GM19455 (cell line): Measurements from ENCODE around the gene DLG5.
A peak's percentile ranks its signal among the peaks of the same experiment; 100 is the strongest.

Source experiments
- ATAC-seq: cut with Tn5 transposase; IDR thresholded peaks from one replicate; pipeline ENCODE4 v1.9.1; 2021; ENCODE audit not compliant: unreplicated experiment

Gene DLG5

DNA sequence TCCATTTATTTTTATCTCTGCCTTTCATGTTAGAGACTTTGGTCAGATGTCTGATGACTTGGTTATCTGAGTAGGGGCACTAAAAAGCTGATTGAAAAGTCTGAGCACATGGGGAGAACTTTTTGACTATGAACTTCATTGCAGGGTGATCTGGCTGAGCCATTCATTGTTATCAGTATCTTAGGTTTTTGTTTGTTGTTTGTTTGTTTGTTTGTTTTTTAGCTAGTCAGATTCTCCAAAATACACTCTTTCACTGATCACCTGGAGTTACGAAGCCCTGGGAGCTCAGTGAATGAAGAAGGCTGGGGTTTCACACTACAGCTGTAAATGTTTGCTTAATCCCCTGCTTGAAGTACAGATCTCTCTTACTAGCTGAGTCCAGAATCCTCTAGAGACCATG, 28.6 kb upstream of the DLG5 start:
- ATAC-seq = no peak

DNA sequence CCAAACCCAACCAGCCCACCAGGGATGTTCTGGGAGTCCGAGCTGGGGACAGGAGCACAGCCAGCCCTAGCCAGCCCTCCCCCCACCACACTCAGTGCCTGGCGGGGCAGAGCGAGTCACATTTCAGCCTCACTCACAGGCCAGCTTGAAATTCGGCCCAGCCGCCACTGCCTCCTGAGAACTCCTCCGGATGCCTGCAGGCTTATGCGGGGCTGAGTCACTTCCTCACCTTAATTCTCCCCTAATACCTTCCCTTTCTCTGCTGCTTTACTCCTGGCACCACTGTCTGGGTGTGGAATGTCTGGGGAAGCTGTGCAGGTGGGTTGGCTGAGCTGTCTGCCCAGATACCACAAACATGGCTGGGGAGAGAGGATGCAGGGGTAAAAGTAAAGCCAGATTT, 22.6 kb upstream of the DLG5 start:
- ATAC-seq = no peak

DNA sequence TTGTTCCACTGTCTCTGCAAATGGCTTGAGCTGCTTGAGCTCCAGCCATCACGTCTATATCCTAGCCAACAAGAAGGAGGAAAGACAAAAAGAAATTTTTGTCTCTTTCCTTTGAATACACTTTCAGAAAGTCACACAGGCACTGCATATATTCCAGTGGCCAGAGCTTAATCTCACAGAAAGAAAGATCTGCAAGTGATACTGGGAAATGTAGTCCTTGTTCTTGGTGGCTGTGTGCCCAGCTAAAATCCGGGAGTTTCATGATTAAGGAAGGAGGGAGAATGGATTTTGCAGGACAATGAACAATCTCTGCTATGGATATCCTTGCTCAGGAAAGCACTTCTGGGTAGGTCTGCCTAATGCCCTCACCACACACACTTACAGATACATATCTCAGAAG, 19.5 kb upstream of the DLG5 start:
- ATAC-seq = no peak

DNA sequence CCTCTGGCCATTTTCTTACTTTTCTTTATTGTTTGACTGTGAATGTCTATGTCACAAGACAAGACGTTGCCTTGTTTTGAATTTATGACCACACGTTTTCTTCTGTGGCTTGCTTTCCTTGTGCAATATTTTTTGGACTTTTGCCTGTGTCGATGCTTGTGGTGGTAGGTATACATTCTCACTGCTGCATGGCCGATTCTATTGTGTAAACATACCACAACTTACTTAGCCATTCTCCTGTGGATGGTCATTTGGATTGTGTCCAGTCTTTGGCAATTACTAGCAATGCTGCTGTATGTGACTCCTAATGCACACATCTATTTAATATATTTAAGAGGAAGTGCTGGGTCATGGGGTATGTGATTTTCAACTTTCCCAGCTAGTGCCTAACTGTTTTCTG, 18.0 kb upstream of the DLG5 start:
- no peak for ATAC-seq

DNA sequence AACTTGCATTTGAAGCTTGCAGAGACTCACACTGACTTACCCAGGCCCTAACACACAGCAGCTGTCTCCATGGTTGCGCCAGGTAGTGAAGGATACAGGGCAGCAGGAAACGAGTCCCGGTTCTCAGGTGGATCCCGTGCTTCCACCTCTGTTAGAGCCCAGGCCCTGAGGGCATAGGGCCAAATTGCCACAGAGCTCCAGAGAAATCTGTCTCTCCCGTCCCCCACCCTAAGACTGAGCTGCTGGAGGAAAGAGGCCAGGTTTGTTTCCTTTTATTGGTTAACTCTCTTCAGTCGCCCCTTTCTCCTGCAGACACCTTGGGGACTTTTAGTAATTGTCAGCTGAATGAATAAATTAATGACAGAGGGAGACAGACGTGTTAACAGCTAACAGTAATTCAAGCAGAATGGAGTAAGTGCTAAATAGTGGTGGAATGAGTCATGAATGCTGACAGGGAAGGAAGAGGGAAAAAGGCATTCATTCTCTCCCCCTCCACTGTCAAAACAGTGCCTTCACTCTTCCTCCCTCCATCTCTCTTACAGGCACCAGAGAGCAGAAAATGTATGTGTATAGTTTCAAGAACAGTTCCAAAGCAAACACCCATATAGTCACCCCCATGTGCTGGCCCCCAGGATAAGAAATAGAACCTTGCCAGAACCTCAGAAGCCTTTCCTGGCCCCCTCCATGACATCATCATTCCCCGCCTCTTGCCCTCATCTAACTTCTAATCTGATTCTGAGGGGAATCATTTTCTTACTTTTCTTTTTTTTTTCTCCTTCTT, 16.8 kb upstream of the DLG5 start:
- ATAC-seq = no peak

DNA sequence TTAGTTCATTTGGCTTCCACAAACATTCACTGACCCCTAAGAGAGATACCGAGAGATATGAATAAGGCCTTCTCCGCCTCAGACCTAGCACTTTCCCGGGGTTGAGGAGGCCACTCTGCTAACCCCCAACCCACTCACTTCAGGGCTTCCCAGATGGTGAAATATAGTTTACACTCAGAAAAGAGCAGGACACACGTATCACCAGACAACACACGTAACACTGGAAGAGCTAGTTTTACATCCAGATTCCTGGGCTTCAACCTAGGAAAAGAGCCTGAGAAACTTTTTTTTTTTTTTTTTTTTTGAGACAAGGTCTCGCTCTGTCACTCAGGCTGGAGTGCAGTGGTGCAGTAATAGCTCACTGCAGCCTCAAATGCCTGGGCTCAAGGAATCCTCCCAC, 15.2 kb upstream of the DLG5 start:
- ATAC-seq = no peak

DNA sequence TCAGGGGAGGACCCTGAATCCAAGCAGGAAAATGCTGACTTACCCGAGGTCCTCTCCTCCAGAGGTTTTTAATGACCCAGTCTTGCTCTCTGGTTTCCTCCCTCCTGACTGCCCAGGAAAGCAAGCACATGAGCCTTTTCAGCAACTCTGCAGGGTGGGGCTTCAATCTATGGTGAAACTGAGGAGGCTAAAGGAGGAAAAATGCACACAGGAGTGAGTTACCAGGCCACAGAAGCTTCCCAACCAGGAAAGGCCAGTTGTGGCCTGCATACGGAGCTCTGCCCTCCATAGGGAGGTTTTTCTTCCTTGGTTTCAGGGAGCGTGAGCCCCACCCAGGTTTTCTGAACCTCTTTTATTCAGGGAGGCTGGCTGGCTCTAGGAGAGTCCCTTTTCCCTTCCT, 14.1 kb upstream of the DLG5 start:
- ATAC-seq = no peak

DNA sequence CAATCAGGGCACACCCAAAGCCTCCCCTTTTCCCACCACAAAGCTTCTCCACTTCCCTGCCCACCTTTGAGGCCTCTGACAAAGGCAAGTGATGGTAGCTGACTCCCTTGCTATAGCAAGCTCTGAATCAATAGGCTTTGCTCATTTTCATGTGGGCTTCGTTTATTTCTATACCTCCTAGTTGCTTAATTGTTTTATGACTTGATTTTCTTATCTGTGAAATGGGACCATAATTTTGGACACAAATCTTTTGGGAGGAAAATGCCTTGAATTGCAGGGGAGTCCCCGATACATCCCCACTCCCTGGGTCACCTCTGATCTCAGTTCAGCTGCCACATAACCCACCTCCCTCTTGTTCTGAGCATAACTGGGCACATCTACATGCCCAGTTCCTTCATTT, 13.7 kb upstream of the DLG5 start:
- no peak for ATAC-seq

DNA sequence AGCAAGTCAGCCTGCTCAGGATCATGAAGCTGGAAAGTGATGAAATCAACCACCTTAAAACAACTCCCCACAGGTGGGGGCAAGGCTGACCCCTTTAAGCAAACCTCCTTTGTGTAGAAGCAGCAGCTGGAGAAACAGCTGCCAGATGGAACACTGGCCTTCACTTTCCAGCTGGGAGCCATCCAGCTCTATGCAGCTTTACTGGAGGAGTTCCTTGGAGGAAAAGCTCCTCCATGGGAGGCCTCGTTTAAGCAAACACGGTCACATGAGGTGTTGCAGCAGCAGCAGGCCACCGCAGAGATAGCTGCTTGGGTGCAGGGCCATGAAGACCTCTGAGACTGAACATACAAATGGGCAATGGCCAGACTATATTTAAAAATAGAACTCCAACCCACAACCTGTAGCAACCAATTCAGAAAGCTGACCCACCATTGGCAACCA, 13.0 kb upstream of the DLG5 start:
- ATAC-seq = no peak

DNA sequence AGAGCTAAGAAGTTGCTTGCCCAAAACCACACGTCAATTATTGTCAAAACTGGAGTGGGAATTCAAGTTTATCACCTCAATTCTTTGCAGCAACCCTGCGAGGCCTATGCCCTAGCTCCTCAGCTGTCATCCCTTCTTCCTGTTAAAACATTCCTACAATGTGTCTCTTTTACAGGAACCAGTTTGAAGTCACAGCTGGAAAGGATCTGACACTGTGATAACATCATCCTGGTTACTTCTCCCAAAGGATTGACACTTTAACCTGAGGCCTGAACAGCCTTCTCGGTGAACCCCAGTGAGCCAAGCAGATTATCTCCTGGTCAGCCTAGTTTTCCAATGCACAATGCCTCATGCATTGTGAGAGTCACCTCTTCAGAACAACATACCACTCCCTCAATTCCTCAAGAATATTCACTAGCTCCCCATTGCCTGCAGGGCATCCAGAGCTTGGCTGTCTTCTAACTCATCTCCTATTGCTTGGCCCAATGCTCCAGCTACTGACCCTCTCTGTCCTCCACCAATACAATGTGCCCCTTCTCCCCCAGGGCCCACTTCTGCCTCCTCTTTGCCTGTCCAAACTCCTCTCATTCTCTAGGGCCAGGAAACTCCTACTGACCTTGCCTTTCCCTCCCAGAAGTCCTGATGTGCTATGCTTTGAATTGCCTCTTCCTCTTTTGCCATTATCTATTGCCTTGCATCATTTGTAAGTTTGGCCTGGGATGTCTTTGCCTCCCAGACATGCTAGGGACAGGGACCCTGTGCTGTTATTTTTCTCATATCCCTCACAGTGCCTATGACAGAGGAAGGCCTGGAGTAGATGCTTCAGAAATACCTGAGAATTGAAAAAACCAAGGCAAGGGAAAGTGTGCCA, 10.4 kb upstream of the DLG5 start:
- ATAC-seq = no peak

DNA sequence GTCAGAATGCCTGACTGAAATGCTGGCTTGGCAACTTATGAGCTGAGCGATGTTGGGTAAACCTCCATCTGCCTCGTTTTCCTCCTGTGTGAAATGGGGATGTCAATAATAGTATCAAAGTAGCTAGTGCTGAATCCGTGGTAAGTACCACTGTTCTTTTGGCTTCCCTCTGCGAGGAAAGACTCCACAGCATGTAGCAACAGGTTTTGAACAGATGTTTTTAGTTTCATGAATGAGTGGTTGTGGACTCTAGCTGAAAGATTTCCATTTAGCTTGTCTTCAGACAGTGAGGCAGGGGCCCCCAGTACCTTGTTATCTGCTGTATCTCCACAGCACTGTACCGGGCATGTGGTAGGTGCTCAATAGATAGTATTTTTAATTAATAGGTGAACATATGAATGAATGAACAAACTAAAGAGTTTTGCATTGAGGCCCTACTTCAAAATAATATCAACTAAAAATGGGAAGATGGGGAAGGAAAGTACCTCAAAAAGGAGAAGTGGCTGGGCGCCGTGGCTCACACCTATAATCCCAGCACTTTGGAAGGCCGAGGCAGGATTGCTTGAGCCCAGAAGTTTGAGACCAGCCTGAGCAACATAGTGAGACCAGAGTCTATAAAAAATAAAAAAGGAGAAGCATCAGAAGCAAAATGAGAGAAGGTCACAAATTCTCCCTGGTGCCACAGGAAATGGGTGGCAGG, 5.6 kb upstream of the DLG5 start:
- ATAC-seq = no peak

DNA sequence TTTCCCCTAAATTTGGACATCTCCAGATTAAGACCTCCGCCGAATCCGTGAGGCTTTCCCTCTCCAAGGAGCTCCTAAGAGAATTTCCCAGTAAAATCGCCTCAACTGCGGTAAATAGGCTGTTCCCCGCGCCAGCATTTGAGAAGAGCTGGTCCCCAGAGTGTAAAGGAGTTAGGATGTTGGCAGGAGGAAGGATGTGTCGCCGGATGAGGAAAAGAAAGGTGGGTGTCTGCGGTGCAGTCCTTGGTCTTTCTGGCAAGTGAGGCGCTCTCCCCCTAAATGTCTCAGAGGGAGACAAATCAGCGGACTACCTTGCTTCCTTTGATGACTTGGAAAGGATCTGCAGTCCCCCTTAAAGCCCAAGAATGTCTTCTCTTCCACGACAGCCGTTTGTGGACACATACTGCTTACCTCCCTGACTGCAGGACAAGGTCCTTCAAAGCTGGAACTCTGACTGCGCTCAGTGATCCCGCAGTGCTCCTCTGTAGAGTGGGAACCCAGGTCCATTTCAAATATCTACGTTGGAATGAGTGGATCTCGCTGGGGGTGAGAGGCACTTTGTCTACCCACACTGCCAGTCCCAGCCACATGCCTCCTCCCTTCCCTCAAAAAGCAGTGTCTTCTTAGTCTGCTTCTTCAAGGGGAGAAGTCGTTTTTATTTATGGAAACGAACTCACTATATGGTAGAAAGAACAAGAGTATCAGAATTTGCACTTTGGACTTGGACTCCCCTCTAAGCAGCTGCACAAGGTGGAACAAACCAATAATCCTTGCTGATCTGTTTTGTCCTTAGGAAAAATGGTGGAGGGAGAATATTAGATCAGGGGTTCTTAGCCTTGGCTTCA, 1.1 kb upstream of the DLG5 start:
- ATAC-seq = no peak

DNA sequence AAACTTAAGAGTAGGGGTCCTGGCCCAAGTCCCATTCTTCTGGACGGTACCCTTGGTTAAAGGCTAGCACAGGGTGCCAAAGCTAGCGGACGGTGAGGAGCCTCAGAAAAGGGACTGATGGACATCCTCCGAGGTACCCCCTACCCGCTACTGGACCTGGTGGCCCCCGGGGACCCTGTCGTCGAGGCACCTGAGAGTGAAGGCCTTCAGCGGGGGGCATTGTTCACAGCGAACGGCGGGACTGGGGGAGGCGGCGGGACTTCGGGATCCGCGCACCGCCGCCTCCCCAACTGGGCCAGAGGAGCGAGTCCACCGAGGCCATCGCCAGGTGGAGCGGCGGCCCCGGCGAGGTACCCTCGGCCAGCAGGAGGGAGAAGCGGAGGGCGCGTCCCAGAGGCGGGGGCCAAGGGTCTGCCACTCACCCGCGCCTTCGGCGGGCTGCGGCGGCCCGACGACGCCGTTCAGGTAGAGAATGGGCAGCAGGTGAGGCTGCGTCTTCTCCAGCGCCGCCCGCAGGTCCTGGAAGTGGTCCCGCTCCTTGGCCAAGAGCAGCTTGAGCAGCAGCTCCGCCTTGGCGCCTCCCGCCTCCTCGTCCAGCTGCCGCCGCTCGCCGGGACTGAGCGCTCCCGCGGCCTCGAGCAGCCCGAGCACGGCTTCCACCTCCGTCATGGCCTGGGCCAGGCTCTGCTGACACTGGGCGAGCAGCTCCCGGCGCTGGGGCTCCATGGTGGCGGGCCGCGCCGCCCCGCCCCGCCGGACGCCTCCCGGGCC, 575 bp downstream of the DLG5 start:
- peak; percentile 55 for ATAC-seq

DNA sequence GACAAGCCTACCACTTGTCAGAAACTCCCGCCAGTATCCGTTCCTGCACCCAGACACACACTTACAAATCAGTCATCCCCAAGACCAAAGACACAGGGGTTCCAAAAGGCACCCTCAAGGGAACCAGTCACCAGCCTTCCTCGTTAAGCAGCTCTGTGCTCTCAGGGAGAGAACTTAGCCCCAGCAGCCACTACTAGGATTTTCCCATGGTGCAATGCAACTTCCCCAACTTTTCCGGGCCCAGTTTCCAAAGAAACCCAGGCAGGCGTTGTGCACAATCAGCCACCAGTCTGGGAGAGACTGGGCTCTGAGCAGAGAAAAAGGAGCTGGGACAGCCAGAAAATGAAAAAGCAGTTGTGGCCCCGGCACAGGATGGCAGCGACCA, 1.2 kb downstream of the DLG5 start:
- ATAC-seq = no peak

DNA sequence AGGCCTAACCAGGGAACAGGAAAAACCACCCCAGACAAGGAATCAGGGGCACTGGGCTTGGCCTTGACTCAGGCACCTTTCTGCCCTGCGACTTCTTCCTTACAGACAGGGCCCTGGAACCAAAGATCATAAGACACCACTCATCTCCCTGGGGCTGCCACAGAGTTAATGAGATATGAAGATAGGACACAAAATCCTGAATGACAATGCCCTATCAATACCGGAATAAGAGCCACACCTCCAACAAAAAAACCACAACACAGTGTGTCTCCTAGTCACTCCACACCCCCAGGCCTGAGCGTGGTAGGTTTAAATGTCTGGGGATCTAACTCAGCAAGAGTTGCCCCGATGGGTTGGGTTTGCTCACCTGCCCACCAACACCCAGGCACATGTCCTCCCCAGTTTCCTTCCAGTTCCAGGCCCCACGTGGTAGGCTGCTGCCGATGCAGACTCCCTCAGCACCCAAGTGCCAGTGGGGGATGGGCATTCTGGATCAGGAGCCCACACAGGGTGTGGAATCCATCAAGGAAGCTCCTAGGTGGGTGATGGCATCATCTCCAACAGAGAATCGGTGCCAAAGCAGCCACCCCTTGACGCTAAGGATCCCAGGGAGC, 3.9 kb downstream of the DLG5 start:
- no peak for ATAC-seq

DNA sequence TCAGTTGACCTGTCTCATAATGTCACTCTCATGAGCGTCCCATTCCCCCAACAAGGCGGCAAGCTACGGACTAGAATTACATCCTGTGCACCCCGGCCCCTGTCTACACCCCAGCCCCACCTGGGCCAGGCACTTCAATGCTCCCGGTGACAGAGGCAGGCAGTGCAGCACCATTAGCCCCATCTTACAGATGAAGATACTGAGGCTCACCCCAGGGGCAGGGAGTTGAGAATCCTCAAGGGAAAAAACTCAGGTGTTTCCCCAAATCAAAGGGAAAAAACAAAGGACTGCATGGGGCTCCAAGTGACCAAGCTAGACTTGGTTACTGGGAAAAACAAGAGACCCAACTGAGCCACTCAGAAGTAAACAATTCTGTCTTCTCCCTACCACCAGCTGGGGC, 4.5 kb downstream of the DLG5 start:
- ATAC-seq = no peak

DNA sequence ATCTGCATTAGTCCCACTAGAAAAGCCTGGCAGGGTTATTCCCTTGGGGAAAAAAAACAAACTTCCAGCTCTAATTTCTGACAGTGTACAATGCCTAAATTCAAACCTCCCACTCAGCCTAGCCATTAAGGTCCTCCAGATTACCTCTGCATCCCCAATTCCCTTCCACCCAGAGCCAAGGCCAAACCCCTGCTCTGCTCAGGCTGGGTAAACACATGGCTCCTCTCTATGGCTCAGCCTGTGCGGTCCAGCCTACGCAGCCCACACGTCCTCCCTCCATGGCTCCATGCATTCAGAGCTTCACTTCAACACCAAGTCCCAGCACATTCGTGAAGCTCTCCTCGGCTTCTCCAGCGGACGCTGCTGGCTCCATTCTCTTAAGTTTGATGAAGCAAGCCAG, 5.2 kb downstream of the DLG5 start:
- no peak for ATAC-seq

DNA sequence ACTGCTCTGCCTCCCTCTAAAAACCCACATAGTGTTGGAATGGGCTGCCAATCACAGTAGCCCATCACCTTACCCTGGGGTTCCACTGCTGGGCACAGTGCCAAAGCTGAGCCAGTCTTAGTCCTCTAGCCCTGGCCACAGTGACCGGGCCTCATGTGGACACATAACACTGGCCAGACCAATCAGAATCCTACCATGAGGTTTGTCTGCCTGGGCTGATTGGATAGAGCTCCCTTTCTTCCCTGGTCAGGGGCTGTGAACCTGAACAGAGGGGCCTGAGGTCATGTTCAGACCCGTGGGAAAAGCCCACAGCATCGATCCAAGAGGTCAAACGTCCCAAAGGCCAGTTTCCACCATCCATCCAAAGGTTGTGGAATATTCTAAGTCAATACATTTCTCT, 6.1 kb downstream of the DLG5 start:
- no peak for ATAC-seq

DNA sequence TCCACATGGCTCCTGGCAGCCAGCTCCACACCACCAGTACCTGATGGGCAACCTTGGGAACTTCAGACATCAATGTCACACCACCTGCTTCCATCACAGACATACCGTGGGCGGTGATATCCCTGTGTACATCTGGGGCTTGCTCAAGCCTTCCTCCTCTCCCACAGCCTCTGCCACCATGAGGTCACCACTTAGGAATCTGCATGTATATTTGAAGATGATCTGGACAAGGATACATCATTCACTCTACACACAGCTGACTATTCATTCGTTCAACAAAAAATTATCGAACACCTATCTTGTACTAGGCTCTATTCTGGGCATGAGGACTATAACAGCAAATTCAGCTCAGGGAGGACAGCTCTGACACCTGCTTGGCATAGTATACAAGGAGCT, 6.8 kb downstream of the DLG5 start:
- ATAC-seq = no peak
